Measurements from ENCODE around the gene STAU1. TPM values are rescaled to one million over a fixed set of nuclear protein-coding genes. Genes with fewer than 3 reads are reported as not detected.

STAU1 gene
- polyA plus RNA-seq, 1 donor (not counting 4 experiments of a cell fraction or from before 2014, with no cell fraction given), result 55.3 TPM

GRCh38 chr20:49151436-49151835 lies 36.7 kb downstream of the STAU1 start:
- Histone ChIP-seq H3K4me3 (ENCODE audit: control insufficient read depth in 2 of 3, extremely low read depth in 1 of 3, insufficient read depth in 2 of 3, low read depth in 1 of 3, low read length in 3 of 3) (no peak overlapping the region), H3K9me3 (ENCODE audit: control insufficient read depth, low read depth, low read length) (no peaks in the 10 kb centered on the region), H3K9ac (ENCODE audit: control insufficient read depth, extremely low read depth, insufficient read depth, low read length) (no peak overlapping the region), H2AFZ (ENCODE audit: control insufficient read depth, low read length) (no peak overlapping the region), H3K27me3 (ENCODE audit: control insufficient read depth, extremely low read depth, insufficient read depth, low read length) (no peaks in the 10 kb centered on the region), H3K9me1 (ENCODE audit: control insufficient read depth, extremely low read depth, insufficient read depth, low read length) (no peaks in the 10 kb centered on the region), H3K27ac (ENCODE audit: control insufficient read depth, insufficient read depth, low read length) (no peak overlapping the region), H3K79me2 (ENCODE audit: control insufficient read depth, insufficient read depth, low read length) (peaks cover 22% of the 10 kb centered on the region), H4K20me1 (ENCODE audit: control insufficient read depth, extremely low read depth, insufficient read depth, low read length) (no peaks in the 10 kb centered on the region), H3K4me1 (ENCODE audit: control insufficient read depth, extremely low read depth, insufficient read depth, low read length) (peaks cover 3% of the 10 kb centered on the region), H3K36me3 (ENCODE audit: control insufficient read depth in 2 of 2, extremely low read depth in 1 of 2, insufficient read depth in 2 of 2, low read length in 2 of 2) (peaks cover 19 to 32% of the 10 kb centered on the region in 2 experiments), H3K4me2 (ENCODE audit: control insufficient read depth, extremely low read depth, insufficient read depth, low read depth, low read length) (no peak overlapping the region)
- dilution Hi-C loops (cut with MboI; ENCODE audit: extremely low pct_ligation_motif_present, low sequenced_read_pairs), result no loop called here
- DNase-seq (ENCODE audit: low read depth, low spot score), result no peak
- no peak for FAIRE-seq
- TF ChIP-seq CTCF (optimal IDR thresholded peaks at IDR 0.05 in 1 of 3, IDR thresholded peaks at IDR 0.05 in 1 of 3, conservative IDR thresholded peaks at IDR 0.05 in 1 of 3; ENCODE audit: extremely low read depth in 1 of 3, insufficient read depth in 2 of 3, low read length in 3 of 3) (no peak), EZH2 (IDR thresholded peaks at IDR 0.05; ENCODE audit: low read length) (no peak)

GRCh38 chr20:49149281-49150045 lies 38.7 kb downstream of the STAU1 start:
- Histone ChIP-seq H3K9ac (ENCODE audit: control insufficient read depth, extremely low read depth, insufficient read depth, low read length) (no peak overlapping the region), H3K27me3 (ENCODE audit: control insufficient read depth, extremely low read depth, insufficient read depth, low read length) (no peaks in the 10 kb centered on the region), H3K36me3 (ENCODE audit: control insufficient read depth in 2 of 2, extremely low read depth in 1 of 2, insufficient read depth in 2 of 2, low read length in 2 of 2) (peaks cover 21 to 33% of the 10 kb centered on the region in 2 experiments), H3K9me3 (ENCODE audit: control insufficient read depth, low read depth, low read length) (no peaks in the 10 kb centered on the region), H3K9me1 (ENCODE audit: control insufficient read depth, extremely low read depth, insufficient read depth, low read length) (no peaks in the 10 kb centered on the region), H3K4me1 (ENCODE audit: control insufficient read depth, extremely low read depth, insufficient read depth, low read length) (no peaks in the 10 kb centered on the region), H3K4me2 (ENCODE audit: control insufficient read depth, extremely low read depth, insufficient read depth, low read depth, low read length) (no peak overlapping the region), H4K20me1 (ENCODE audit: control insufficient read depth, extremely low read depth, insufficient read depth, low read length) (no peaks in the 10 kb centered on the region), H3K79me2 (ENCODE audit: control insufficient read depth, insufficient read depth, low read length) (peaks cover 13% of the 10 kb centered on the region), H3K27ac (ENCODE audit: control insufficient read depth, insufficient read depth, low read length) (no peak overlapping the region), H2AFZ (ENCODE audit: control insufficient read depth, low read length) (no peak overlapping the region), H3K4me3 (ENCODE audit: control insufficient read depth in 2 of 3, extremely low read depth in 1 of 3, insufficient read depth in 2 of 3, low read depth in 1 of 3, low read length in 3 of 3) (no peak overlapping the region)
- FAIRE-seq (no peak), DNase-seq (ENCODE audit: low read depth, low spot score) (no peak)
- no peak for TF ChIP-seq CTCF (optimal IDR thresholded peaks at IDR 0.05 in 1 of 3, IDR thresholded peaks at IDR 0.05 in 1 of 3, conservative IDR thresholded peaks at IDR 0.05 in 1 of 3; ENCODE audit: extremely low read depth in 1 of 3, insufficient read depth in 2 of 3, low read length in 3 of 3)
- TF ChIP-seq EZH2 (IDR thresholded peaks at IDR 0.05; ENCODE audit: low read length), result no peak
- dilution Hi-C loops (cut with MboI; ENCODE audit: extremely low pct_ligation_motif_present, low sequenced_read_pairs), result no loop called here
